HG03442 (cell line): ENCODE data around the gene TMX1.

ENCODE experiments used
- ATAC-seq: cut with Tn5 transposase; IDR thresholded peaks from one replicate; pipeline ENCODE4 v1.9.1; 2021; ENCODE audit warnings: mild to moderate bottlenecking, moderate library complexity; ENCODE audit not compliant: unreplicated experiment

The TMX1 gene

DNA sequence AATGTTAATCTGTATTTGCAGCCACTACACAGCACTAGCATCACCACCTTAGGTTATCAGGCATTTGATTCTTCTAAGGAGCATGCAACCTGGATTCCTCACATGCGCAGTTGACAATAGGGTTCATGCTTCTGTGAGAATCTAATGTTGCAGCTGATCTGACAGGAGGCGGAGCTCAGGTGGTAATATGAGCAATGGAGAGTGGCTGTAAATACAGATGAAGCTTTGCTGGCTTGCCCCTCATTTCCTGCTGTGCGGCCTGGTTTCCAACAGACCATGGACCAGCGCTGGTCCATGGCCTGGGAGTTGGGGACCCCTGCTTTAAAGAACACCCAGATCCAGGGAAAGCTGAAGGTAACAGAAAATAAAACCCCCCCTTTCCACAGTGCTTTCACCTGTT lies 51.0 kb downstream of the TMX1 start:
- no peak for ATAC-seq

DNA sequence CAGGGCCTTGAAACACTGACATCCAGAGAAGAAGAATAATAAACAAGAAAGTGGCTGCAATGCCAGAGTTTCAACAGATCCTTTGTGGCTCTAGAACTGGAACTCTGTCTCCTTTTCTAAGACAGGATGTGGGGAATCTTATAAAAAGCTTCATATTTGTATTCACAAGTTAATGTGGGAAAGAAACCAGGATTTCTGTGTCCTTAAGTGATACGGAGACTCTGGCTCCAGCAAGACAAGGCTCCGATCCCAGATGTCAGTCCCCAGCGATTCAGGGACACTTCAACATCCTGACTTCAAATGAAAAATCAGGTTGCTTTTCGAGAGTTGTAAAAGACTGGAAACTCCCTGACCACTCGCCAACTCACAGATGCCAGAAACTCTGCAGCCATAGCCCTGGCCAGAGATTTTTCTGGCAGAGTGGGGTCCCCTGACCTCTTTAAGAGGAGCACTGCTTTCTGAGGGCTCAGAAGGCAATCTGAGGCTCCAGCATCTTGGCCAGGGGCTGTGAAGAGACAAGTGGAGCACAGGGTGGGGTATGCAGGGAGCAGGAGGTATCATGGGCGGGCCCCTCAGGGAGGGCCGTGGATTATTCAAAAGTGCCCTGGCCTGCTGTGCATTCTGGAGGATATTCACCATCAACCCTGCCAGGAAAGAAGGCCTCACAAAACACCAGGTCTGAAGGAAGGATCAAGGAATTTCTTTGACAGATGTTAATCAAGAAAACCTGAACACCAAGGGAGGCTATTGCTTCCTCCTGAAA lies 53.3 kb downstream of the TMX1 start:
- no peak for ATAC-seq

DNA sequence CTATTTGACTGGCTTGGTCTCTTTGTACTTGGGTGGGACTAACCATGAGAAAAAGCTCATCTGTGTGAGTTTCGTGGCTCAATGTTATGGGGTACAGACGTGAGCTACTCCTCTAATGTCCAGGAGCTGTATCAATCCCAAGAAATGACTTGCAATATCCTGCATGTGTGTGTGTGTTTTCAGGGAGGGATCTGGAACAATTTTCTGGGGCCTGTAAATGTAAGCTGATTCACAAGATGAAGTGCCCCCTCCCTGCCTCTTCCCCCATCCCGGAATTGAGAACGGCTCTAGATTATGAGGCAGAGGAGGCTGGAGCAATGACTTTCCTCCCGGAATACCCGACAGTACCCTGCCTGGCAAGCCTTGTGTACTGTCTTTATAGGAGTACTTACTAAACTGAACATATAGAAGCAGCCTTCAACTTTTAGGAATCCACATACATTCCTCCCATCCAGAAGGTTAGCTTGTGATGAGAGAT lies 53.9 kb downstream of the TMX1 start:
- no peak for ATAC-seq

DNA sequence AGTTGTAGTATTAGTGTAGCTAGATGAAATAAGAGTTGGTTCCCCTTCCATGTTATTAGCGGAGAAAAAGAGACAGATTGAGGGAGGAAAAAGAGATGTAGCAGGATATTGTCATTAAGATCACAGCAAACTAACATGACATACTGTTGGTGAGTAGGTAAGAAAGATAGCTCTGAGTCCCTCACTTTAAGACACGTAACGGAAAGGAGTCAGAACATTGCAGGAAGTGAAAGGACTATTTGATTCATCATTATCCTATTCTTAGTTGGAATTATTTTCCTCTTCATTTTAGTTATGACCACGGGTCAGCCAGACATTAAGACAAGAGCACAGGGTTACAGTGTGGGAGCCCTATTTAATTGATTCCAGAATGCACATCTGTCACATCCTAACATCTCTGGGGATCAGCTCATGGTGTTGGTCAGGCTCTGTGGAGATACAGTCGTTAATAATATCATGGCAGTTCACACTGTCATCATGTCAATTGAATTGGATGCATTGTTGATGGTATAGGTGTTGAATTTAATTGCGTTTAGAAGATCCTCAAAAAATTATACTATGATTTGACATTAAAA lies 55.0 kb downstream of the TMX1 start:
- ATAC-seq, result peak; percentile 60

DNA sequence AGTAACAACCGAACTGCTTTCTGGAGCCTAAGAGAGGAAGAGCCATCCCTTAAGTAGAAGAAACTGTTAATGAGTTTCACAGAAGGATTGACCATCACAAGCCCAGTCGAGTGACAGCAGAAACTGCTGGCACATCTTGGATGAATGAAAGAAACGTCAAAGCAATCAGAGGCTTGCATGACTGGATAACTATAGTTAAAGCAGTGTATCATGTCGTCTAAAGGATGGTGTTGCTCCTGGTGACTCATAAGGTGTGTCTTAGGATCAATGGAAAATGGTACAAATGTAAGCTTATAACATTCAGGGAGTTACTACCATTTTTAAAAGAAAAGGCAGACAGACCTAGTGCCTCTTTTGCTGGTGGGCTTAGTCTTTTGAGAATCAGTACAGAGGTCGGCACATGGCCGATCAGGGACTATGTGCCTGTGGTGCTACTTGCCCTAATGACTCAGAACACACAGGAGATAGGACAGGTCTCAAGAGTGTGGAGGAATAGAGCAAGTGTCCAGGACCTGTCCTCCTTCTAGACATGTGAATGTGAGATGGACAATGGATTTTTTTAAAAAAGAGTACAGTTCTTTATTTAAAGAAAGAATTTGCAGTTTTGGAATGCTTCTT lies 55.7 kb downstream of the TMX1 start:
- ATAC-seq, result no peak

DNA sequence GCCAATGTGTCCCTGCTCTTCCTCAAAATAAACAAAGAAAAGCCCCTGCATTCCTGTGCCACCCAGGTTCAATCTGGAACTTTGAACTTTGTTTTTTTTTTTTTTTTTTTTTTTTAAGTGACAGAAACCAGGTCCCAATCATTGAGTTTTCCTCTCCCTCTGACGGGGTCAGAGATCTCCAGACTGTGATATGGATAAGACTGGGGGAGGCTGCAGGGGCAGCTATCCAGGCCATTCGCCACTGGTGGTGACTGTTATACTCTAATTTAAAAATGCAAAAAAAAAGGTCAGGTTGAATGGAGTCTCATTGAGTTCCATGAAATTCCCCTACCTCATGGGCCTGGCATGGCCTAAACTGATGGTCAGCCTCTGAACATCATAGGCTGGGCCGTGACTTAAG lies 57.0 kb downstream of the TMX1 start:
- no peak for ATAC-seq

DNA sequence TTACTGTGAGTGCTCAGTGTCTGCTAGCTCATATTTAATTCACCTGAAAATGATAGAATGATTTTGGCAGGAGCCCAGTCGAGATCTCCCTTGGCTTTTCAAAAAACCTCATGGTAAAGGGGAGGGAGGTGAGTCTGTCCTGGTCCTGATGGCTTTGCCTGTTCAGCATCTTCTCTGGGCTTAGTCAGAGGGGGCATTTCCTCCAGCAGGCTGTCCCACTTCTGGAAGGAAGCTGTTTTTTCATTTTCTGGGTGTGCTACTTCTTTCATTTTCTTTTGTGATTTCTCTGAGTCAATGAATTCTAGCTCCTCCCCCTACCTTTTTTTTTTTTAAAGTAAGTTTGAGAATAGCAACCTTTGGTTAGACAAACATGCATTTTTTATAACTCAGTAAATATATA lies 58.8 kb downstream of the TMX1 start:
- no peak for ATAC-seq

DNA sequence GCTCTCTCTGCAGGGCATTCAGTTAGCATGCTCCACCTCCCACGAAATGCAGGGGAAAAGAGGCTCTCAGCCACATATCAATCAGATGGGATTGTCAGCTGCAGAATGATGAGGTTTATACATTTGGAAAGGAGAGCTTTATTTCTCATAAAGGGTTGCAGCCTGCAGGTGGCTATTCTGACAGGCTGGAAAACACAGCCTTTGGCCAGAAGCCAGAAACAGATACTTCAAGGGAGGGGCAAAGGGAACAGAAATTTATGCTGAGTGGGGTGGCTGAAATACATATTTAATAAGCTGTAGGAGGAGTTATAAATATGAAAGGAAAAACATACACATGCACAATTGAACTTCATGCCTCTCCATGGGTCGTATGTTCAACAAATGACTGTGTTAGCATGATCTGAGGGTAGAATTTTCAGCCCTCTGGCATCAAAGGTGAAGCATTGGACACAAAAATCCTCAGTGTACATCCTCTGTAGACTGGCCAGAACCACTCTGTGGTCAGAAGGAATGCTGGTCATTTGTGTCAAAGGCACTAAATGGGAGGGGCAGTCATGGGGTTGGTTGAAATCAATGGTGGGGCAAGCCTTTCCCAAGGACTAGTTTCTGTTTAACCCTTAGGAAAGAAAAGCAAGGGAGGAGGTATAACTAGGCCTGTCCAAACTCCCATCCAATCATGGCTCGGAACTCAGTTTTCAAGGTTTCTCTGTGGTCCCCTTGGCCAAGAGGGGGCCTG lies 62.4 kb downstream of the TMX1 start:
- ATAC-seq, result no peak

DNA sequence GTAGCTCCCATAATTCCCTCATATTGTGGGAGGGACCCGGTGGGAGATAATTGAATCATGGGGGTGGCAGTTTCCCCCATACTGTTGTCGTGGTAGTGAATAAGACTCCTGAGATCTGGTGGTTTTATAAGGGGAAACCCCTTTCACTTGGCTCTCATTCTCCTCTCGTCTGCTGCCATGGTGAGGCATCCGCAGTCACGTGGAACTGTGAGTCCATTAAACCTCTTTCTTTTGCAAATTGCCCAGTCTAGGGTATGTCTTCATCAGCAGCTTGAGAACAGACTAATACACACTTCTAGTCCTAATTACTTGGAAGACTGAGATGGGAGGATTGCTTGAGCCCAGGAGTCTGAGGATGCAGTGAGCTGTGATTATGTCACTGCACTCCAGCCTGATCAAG lies 64.4 kb downstream of the TMX1 start:
- ATAC-seq, result no peak

DNA sequence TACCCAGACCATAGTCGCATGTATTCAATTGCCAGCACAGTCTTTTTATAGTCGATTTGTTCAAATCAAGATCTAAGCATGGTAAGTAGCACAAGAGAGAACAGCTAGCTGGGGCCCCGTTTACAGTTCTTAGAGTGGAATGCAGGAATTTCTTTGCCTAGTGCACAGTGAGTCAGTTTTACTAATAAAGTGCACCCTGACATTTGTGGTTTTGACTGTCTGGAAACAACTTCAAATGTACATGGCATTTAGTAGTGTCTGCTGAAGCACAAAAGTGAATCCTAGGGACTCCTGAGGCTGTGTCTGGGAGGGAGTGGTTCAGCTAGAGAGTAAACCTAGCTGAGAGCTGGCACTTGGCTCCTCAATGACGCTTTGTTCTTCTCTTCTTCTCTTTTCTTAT lies 64.9 kb downstream of the TMX1 start:
- ATAC-seq, result no peak

DNA sequence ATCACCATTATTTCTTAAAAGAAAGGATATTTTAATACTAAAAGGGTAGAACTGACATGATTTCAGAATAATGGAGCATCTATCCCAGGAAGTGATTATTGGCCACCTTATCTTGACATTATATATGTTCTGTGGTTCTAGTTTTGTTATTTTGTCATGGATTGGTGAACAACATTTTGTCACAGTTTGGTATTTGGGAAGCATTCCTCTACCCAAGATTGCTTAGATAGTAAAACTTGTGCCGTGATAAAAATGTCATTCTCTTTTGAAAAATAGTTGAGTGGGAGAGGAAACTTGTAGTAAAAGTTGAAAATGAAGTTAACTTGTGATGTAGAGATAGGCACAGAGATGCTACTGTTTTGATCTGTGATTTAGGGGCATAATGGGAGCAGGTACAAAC lies 65.7 kb downstream of the TMX1 start:
- ATAC-seq, result no peak
